Measurements from ENCODE around the gene ASB4.
A peak's percentile ranks its signal among the peaks of the same experiment; 100 is the strongest.
"Not testable (repeated sequence)": the region's sequence is repeated elsewhere in the genome, so short reads cannot be mapped to it uniquely, and the experiment has no call there.

The ASB4 gene

DNA sequence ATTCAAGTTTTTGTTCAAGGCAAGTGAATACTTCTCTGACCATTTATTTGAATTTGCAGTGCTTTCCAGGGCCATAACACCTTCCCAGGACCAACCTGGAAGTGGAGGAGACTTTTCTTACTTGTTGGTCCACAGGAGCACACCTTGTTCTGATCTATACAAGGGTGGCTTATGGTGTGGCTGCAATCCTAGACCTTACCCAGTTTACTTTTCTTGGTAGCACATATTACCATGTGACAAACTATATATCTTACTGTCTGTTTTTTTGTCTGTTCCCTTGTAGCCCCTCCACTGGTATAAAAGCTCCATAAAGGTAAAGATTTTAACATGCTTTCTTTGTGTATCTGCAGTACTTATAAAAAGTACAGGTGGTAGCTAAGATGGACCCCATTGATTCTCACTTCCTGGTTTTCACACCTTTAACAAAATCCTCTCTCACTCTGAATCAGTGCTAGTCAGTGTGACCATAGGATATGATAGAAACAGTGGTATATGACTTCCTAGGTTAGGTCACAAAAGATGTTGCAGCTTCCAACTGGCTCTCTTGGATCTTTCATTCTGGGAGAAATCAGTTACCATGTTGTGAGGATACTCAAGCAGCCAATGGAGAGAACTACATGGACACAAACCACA is 5.6 kb upstream of the ASB4 start:
- no peak for DNase-seq

GRCh38 chr7:95481271-95482165 is 4.2 kb upstream of the ASB4 start:
- DNase-seq, result no peak

DNA sequence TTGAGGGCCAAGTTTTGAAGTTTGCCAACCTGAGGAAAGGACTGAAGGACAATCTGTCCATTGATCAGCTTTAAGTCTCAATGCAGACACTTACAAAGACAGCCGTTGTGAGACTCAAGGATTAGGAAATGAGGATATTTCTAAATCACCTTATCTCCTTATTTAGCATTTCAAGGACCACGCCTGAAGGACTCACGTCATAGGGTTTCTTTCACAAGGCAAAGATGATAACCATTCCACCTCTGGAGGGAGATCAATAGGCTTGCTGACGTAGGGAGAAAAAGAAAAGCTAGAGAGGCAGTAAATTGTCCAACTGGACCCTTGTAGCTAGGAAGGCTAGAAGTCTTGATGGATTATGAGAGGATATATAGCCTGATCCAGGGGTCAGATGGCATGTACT is 3.3 kb upstream of the ASB4 start:
- DNase-seq, result no peak

DNA sequence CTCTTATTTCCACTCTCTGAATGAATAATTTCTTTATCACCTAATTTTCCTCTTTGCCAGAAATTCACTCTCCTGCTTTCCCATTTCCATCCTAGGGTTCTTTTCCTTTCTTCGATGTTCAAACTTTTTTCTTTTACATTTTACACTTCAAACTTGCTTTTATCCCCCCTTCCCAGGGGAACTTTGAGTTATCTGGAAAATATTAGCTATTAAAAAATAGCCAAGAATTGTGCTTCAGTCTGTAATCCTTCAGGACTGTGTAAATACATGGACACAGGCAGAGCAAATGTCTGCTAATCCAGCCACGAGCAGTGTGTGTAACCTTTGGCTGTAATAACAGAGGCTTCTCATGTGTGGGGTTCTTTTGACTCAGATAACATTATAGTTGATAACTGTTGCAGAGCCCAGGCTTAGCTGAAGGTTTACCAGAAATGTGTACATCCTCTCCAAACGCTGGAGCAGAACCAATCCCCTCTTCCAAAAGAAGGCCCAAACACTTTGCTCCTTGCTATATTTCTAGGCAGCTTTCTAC is 4.6 kb downstream of the ASB4 start:
- DNase-seq, result no peak

DNA sequence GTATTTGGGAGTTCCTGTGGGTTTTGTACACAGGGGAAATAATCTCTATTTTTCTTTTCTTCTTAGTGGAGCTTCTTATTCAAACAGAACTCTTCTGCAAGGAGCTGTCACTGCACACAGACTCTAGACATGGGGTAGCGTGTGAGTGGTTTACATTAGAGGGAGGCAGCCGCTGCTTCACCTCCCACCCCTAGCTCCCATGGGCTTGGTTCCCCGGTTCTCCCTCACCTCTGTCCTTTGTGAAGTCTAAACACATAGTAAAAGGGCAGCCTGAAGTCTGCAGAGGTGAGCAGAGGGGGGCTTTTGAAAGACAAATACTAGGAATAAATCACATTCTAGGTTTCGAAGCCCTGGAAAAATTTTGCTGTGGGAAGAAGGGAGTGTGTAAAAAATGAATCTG is 5.5 kb downstream of the ASB4 start:
- no peak for DNase-seq

GRCh38 chr7:95491634-95492314 is 6.0 kb downstream of the ASB4 start:
- no peak for DNase-seq

- no peak for DNase-seq
Measured at GRCh38 chr7:95493247-95493646, 7.5 kb downstream of the ASB4 start.

GRCh38 chr7:95493844-95494243 is 8.1 kb downstream of the ASB4 start:
- no peak for DNase-seq

- no peak for DNase-seq
Measured at GRCh38 chr7:95501261-95501832, 15.6 kb downstream of the ASB4 start.

DNA sequence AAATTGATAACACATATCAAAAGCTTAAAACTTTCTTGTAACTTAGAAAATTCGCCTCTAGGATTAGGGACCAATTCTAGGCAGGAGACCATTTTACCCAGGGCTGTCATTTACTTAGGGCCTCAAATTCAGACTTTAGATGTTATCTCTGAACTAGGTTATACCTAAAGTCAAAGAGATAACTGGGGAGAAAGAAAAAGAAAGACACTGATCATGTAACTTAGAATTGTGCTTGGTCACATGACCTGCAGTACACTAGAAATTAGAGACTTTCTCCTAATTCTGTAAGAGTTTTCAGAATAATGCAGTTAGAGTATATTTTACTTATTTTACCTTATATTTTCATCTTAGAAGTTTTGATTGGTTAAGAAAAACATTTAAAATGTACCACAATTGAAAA is 16.7 kb downstream of the ASB4 start:
- DNase-seq, result no peak

- DNase-seq, result no peak
Measured at GRCh38 chr7:95503271-95504131, 17.8 kb downstream of the ASB4 start.

DNA sequence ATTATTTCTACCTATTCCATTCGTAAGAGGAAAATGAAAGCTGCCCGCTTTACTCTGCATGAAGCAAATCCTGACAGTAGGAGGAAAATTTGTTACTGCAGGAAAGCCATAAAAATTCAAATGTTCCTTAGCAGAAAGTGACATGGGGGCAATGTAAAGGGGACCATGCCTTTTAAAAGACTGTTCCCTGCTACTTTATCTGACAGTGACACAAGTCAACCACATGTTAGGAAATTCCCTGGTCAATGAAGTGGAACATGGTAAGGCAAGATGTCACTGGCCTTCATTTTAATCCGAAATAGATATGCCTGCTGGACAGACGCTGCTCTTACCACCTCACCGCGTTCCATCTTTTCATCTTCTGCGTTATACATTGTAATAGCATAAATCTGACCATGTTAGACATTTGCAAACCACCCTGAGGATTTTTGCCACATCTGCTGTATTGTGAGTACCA is 18.4 kb downstream of the ASB4 start:
- DNase-seq, result not testable (repeated sequence)

GRCh38 chr7:95508780-95509179 is 23.0 kb downstream of the ASB4 start:
- no peak for DNase-seq

DNA sequence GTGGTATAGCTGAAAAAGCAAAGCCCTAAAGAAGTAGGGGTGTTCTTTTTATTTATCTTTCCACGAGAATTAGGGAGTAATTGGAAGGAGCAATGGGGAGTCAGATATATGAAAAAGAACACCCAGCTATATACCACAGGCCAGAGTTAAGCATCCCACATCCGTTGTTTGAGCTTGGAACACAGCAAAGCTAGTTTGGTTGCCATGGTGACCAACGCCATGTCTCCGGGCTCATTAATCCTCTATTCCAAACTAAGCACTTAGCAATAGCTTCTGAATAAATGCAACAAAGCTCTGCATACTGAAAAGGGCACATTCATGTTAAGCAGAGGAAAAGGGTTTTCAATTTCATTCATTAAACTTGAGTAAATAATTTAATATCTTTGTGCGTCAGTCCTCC is 23.5 kb downstream of the ASB4 start:
- no peak for DNase-seq

- DNase-seq, result peak; percentile 42 to 58
Measured at GRCh38 chr7:95511716-95512260, 26.0 kb downstream of the ASB4 start.

- no peak for DNase-seq
Measured at GRCh38 chr7:95517458-95517857, 31.7 kb downstream of the ASB4 start.

DNA sequence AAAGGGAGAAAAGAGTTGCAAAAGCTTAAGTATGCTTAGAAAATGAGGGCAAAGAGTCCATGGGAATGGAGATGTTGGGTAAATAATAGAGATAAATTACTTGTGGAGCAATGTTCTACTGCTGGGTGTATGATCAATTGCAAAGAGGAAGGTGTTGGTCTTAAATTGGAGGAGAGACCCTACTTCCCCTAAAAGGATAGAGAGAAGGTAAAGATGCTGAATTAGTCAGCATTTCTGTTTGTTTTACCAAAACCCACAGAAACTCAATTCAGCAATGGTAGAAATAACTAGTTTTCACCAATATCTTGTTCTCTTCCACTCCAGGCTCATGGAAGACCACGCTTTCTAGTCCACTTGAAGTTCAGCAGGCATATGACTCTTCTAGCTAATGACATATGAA is 32.1 kb downstream of the ASB4 start:
- no peak for DNase-seq

DNA sequence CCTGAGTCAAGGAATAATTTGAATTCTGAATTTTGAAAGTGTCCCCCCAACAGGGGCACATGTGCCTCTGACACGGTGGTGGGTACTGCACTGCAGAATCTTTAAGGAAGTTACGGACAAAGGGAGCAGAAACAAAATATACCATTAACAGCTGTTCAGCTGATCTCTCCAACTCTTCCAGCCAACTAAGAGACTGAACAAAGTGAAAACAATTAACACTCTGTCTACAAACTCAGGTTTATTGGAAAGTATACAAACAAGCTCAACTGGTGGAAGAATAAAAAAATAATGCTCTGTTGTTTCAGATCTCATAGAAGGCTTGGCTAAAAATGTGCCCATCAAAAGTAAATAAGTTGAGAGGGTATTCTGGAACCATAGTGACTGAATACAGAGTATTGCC is 34.4 kb downstream of the ASB4 start:
- no peak for DNase-seq

GRCh38 chr7:95525503-95525902 is 39.8 kb downstream of the ASB4 start:
- no peak for DNase-seq

GRCh38 chr7:95526128-95526738 is 40.5 kb downstream of the ASB4 start:
- DNase-seq, result no peak

- no peak for DNase-seq
Measured at GRCh38 chr7:95527033-95527775, 41.5 kb downstream of the ASB4 start.

All from stimulated activated CD4-positive, alpha-beta T cell treated with anti-CD3 and anti-CD28 coated beads, Interleukin-2, amount 100 ng/mL, for 48 hours (primary cell).